ENCODE measurements around the gene CITED4.

The CITED4 gene

GRCh38 chr1:40823345-40823744 lies 38.8 kb downstream of the CITED4 start:
- TF ChIP-seq TCF12 (IDR thresholded peaks at IDR 0.05; ENCODE audit: low read depth): no peak
- no peak for TF ChIP-seq RAD21 (IDR thresholded peaks at IDR 0.05; ENCODE audit: low read depth)
- no peak for TF ChIP-seq MAX (IDR thresholded peaks at IDR 0.05)
- TF ChIP-seq CEBPB (IDR thresholded peaks at IDR 0.05): no peak
- TF ChIP-seq EGR1 (IDR thresholded peaks at IDR 0.05): no peak

- TF ChIP-seq TEAD4 (IDR thresholded peaks at IDR 0.05): no peak
Measured at GRCh38 chr1:40822890-40823289, 39.3 kb downstream of the CITED4 start.

GRCh38 chr1:40820911-40821693 lies 41.1 kb downstream of the CITED4 start:
- TF ChIP-seq RAD21 (IDR thresholded peaks at IDR 0.05; ENCODE audit: low read depth): no peak
- no peak for TF ChIP-seq TAF1 (IDR thresholded peaks at IDR 0.05; ENCODE audit: low read depth)
- no peak for TF ChIP-seq REST (IDR thresholded peaks at IDR 0.05; ENCODE audit: low read depth)
- no peak for TF ChIP-seq USF1 (IDR thresholded peaks at IDR 0.05)
- no peak for TF ChIP-seq MAX (IDR thresholded peaks at IDR 0.05)
- no peak for TF ChIP-seq YY1 (IDR thresholded peaks at IDR 0.05; ENCODE audit: low read depth)
- TF ChIP-seq CREB1 (IDR thresholded peaks at IDR 0.05; ENCODE audit: low read depth): no peak
- no peak for TF ChIP-seq EGR1 (IDR thresholded peaks at IDR 0.05)

GRCh38 chr1:40820251-40820797 lies 41.8 kb downstream of the CITED4 start:
- TF ChIP-seq NFIC (IDR thresholded peaks at IDR 0.05) (no peak), FOXM1 (IDR thresholded peaks at IDR 0.05; ENCODE audit: borderline replicate concordance, low read depth) (no peak), USF1 (IDR thresholded peaks at IDR 0.05) (no peak), ZBTB7A (IDR thresholded peaks at IDR 0.05; ENCODE audit: low read depth) (no peak), TEAD4 (IDR thresholded peaks at IDR 0.05) (no peak), RAD21 (IDR thresholded peaks at IDR 0.05; ENCODE audit: low read depth) (no peak), CREB1 (IDR thresholded peaks at IDR 0.05; ENCODE audit: low read depth) (no peak), EP300 (IDR thresholded peaks at IDR 0.05; ENCODE audit: borderline replicate concordance) (no peak), TAF1 (IDR thresholded peaks at IDR 0.05; ENCODE audit: low read depth) (no peak), YY1 (IDR thresholded peaks at IDR 0.05; ENCODE audit: low read depth) (no peak), CEBPB (IDR thresholded peaks at IDR 0.05) (no peak), TCF12 (IDR thresholded peaks at IDR 0.05; ENCODE audit: low read depth) (no peak), MAX (IDR thresholded peaks at IDR 0.05) (no peak), REST (IDR thresholded peaks at IDR 0.05; ENCODE audit: low read depth) (no peak)

- no peak for TF ChIP-seq FOXM1 (IDR thresholded peaks at IDR 0.05; ENCODE audit: borderline replicate concordance, low read depth)
- no peak for TF ChIP-seq CREB1 (IDR thresholded peaks at IDR 0.05; ENCODE audit: low read depth)
- no peak for TF ChIP-seq EGR1 (IDR thresholded peaks at IDR 0.05)
- no peak for TF ChIP-seq USF1 (IDR thresholded peaks at IDR 0.05)
- no peak for TF ChIP-seq TEAD4 (IDR thresholded peaks at IDR 0.05)
- TF ChIP-seq NFIC (IDR thresholded peaks at IDR 0.05): no peak
- TF ChIP-seq YY1 (IDR thresholded peaks at IDR 0.05; ENCODE audit: low read depth): no peak
- no peak for TF ChIP-seq EP300 (IDR thresholded peaks at IDR 0.05; ENCODE audit: borderline replicate concordance)
- no peak for TF ChIP-seq RAD21 (IDR thresholded peaks at IDR 0.05; ENCODE audit: low read depth)
Measured at GRCh38 chr1:40819101-40819500, 43.1 kb downstream of the CITED4 start.

Measured in Ishikawa (cell line).